IMR-90 (cell line): Measurements from ENCODE around the gene ZC3H4. TPM values are rescaled to one million over a fixed set of nuclear protein-coding genes. Genes with fewer than 3 reads are reported as not detected.

Experiments
- ATAC-seq: fragments of 200-7000 bp; cut with Tn5 transposase; 2 replicates; pipeline ENCODE4 v1.9.1; 2020; ENCODE audit warnings: low read depth, mild to moderate bottlenecking, moderate library complexity
- BruUV-seq: library from RNA; stranded (reverse); fragments of 400-500 nt; replicated peaks from 2 replicates; lab custom pipeline; 2021; lab: Mats Ljungman, UMichigan
- CTCF ChIA-PET: fragments of 300-600 bp; formaldehyde crosslinking; extraction: SDS; loops from one replicate; lab custom pipeline; 2021; ENCODE audit warnings: antibody characterized with exemption; lab: Yijun Ruan, JAX
- POLR2A ChIA-PET: fragments of 300-600 bp; sonication (Branson Sonifier 250); formaldehyde crosslinking; loops from one replicate; lab custom pipeline; 2022; ENCODE audit warnings: antibody characterized with exemption; ENCODE audit not compliant: unreplicated experiment; lab: Charles Lee
- DNase-seq: peaks from one replicate; pipeline ENCODE4 v3.0.0; 2013
- H2AFZ ChIP-seq: replicated peaks from 2 replicates; pipeline ENCODE3; 2013; ENCODE audit warnings: low read length, mild to moderate bottlenecking; ENCODE audit not compliant: poor library complexity
- H2AK5ac ChIP-seq: 2 replicates; pipeline ENCODE4 v1.6.1; 2013; ENCODE audit warnings: low read depth, low read length, inconsistent platforms
- H2AK9ac ChIP-seq: replicated peaks from 2 replicates; pipeline ENCODE3; 2013; ENCODE audit warnings: mild to moderate bottlenecking, low read depth, low read length, moderate library complexity; ENCODE audit not compliant: poor library complexity
- H2BK120ac ChIP-seq: 2 replicates; pipeline ENCODE4 v1.6.1; 2013; ENCODE audit warnings: low read depth, low read length, inconsistent platforms
- H2BK15ac ChIP-seq: 3 replicates; pipeline ENCODE4 v1.6.1; 2013; ENCODE audit warnings: low read depth, low read length, inconsistent platforms
- H2BK20ac ChIP-seq: 2 replicates; pipeline ENCODE4 v1.6.1; 2013; ENCODE audit warnings: low read depth, mild to moderate bottlenecking, inconsistent platforms, low read length, moderate library complexity
- H2BK5ac ChIP-seq: 2 replicates; pipeline ENCODE4 v1.6.1; 2013; ENCODE audit warnings: mild to moderate bottlenecking, low read depth, low read length, inconsistent platforms; ENCODE audit not compliant: poor library complexity, severe bottlenecking
- H3K14ac ChIP-seq: replicated peaks from 2 replicates; pipeline ENCODE4 v1.6.1; 2013; ENCODE audit warnings: low read depth, low read length, inconsistent platforms
- H3K18ac ChIP-seq: 2 replicates; pipeline ENCODE4 v1.6.1; 2013; ENCODE audit warnings: low read depth, low read length, control low read depth
- H3K23ac ChIP-seq: 2 replicates; pipeline ENCODE4 v1.6.1; 2013; ENCODE audit warnings: low read depth, low read length, inconsistent platforms
- H3K27ac ChIP-seq: 2 replicates; pipeline ENCODE4 v1.5.1; 2013; ENCODE audit warnings: mild to moderate bottlenecking, control low read depth, low read length; ENCODE audit not compliant: insufficient read depth
- H3K27me3 ChIP-seq: 2 replicates; pipeline ENCODE4 v1.6.1; 2013; ENCODE audit warnings: low read length; ENCODE audit not compliant: control insufficient read depth, insufficient read depth
- H3K36me3 ChIP-seq: 2 replicates; pipeline ENCODE4 v1.6.1; 2013; ENCODE audit warnings: low read length, mixed read lengths; ENCODE audit not compliant: control insufficient read depth, insufficient read depth
- H3K4ac ChIP-seq: 2 replicates; pipeline ENCODE4 v1.6.1; 2013; ENCODE audit warnings: low read depth, low read length, inconsistent platforms
- H3K4me1 ChIP-seq: 2 replicates; pipeline ENCODE4 v1.6.1; 2013; ENCODE audit warnings: low read length, mixed read lengths; ENCODE audit not compliant: control insufficient read depth, insufficient read depth
- H3K4me2 ChIP-seq: 2 replicates; pipeline ENCODE4 v1.6.1; 2013; ENCODE audit warnings: low read depth, mild to moderate bottlenecking, control low read depth, low read length, moderate library complexity
- H3K4me3 ChIP-seq: 2 replicates; pipeline ENCODE4 v1.5.1; 2013; ENCODE audit warnings: low read depth, mild to moderate bottlenecking, control low read depth, low read length, moderate library complexity; ENCODE audit not compliant: insufficient read depth
- H3K56ac ChIP-seq: 2 replicates; pipeline ENCODE4 v1.6.1; 2013; ENCODE audit warnings: low read length, inconsistent platforms; ENCODE audit not compliant: insufficient read depth; ENCODE audit errors: extremely low read depth
- H3K79me1 ChIP-seq, 2 experiments: 2 replicates each; pipeline ENCODE4 v1.6.1; 2013; ENCODE audit warnings: low read length in 2 of 2, inconsistent platforms in 1 of 2, low read depth in 1 of 2
- H3K9ac ChIP-seq: 2 replicates; pipeline ENCODE4 v1.6.1; 2013; ENCODE audit warnings: low read depth, low read length, control low read depth
- H3K9me1 ChIP-seq: 2 replicates; pipeline ENCODE4 v1.6.1; 2013; ENCODE audit warnings: low read length, inconsistent platforms; ENCODE audit not compliant: insufficient read depth
- H3K9me3 ChIP-seq: 2 replicates; pipeline ENCODE4 v1.6.1; 2013; ENCODE audit warnings: low read length; ENCODE audit not compliant: control insufficient read depth, insufficient read depth
- H4K20me1 ChIP-seq: 2 replicates; pipeline ENCODE4 v1.6.1; 2013; ENCODE audit warnings: low read length, inconsistent platforms; ENCODE audit not compliant: insufficient read depth
- H4K5ac ChIP-seq: 2 replicates; pipeline ENCODE4 v1.6.1; 2013; ENCODE audit warnings: mild to moderate bottlenecking, low read depth, low read length, control low read depth
- H4K8ac ChIP-seq, 2 experiments: 2 replicates each; pipeline ENCODE4 v1.6.1; 2013; ENCODE audit warnings: low read depth in 2 of 2, low read length in 2 of 2, control low read depth in 1 of 2, inconsistent platforms in 1 of 2
- H4K91ac ChIP-seq: 2 replicates; pipeline ENCODE4 v1.6.1; 2013; ENCODE audit warnings: low read depth, low read length, inconsistent platforms; ENCODE audit not compliant: insufficient read depth
- BHLHE40 ChIP-seq: fragments of 150-350 bp; IDR thresholded peaks from 2 replicates; pipeline ENCODE4 v1.6.1; 2016; ENCODE audit warnings: mild to moderate bottlenecking, low read depth, low read length
- CEBPB ChIP-seq: IDR thresholded peaks from 2 replicates; pipeline ENCODE4 v1.6.1; 2012; ENCODE audit warnings: low read depth, low read length, improper control_type of control experiment
- ELK1 ChIP-seq: fragments of 150-350 bp; IDR thresholded peaks from 2 replicates; pipeline ENCODE4 v1.6.1; 2016; ENCODE audit warnings: low read depth, mild to moderate bottlenecking, low read length, moderate library complexity, borderline replicate concordance
- FOS ChIP-seq: fragments of 150-350 bp; IDR thresholded peaks from 2 replicates; pipeline ENCODE4 v1.6.1; 2016; ENCODE audit warnings: low read depth, low read length
- MAFK ChIP-seq: IDR thresholded peaks from 2 replicates; pipeline ENCODE4 v1.6.1; 2012; ENCODE audit warnings: low read depth, low read length, improper control_type of control experiment
- MAZ ChIP-seq: IDR thresholded peaks from 2 replicates; pipeline ENCODE4 v1.6.1; 2012; ENCODE audit warnings: low read depth, mild to moderate bottlenecking, low read length, improper control_type of control experiment, moderate library complexity, borderline replicate concordance
- RAD21 ChIP-seq: IDR thresholded peaks from 2 replicates; pipeline ENCODE4 v1.6.1; 2012; ENCODE audit warnings: low read length, improper control_type of control experiment
- RCOR1 ChIP-seq: IDR thresholded peaks from 2 replicates; pipeline ENCODE4 v1.6.1; 2012; ENCODE audit warnings: mild to moderate bottlenecking, low read length, improper control_type of control experiment; ENCODE audit not compliant: insufficient replicate concordance
- SMC3 ChIP-seq: fragments of 150-350 bp; IDR thresholded peaks from 2 replicates; pipeline ENCODE4 v1.6.1; 2016; ENCODE audit warnings: low read depth, mild to moderate bottlenecking, antibody characterized with exemption, low read length, moderate library complexity
- USF2 ChIP-seq: fragments of 150-350 bp; IDR thresholded peaks from 2 replicates; pipeline ENCODE4 v1.6.1; 2017; ENCODE audit warnings: mild to moderate bottlenecking, antibody characterized with exemption, low read length, low read depth
- WGBS, 2 experiments: methylation state at CpG; one replicate each; pipeline versions ENCODE4 v1.1.5 to v1.1.7; 2013; ENCODE audit warnings: missing lambda C conversion rate in 2 of 2; ENCODE audit not compliant: insufficient read length in 1 of 2; ENCODE audit errors: extremely low coverage in 2 of 2; 5-methylcytosine and 5-hydroxymethylcytosine counted together
- dilution Hi-C: fragments of 300-500 bp; cut with HindIII; formaldehyde crosslinking; loops from one replicate; pipeline ENCODE4 v1.14.3; 2018; ENCODE audit warnings: low sequenced_read_pairs; ENCODE audit not compliant: unreplicated experiment
- in situ Hi-C: fragments of 300-500 bp; cut with MboI; formaldehyde crosslinking; loops from 3 replicates; pipeline ENCODE4 v1.14.3; 2019; ENCODE audit warnings: low sequenced_read_pairs, inconsistent platforms, mixed read lengths
- intact Hi-C: fragments of 100-400 bp; cut with micrococcal nuclease; formaldehyde crosslinking; loops from 2 replicates; pipeline ENCODE4 v1.10.0; 2022
- polyA plus RNA-seq, 3 experiments: library from polyadenylated mRNA; depleted of rRNA; stranded (reverse); fragments of >200 nt; gene quantifications; 2 replicates each; pipeline ENCODE4 v1.2.3, GENCODE V29; 2012; ENCODE audit warnings: low replicate concordance in 1 of 3
- total RNA-seq: library from RNA; depleted of rRNA; stranded (reverse); fragments of >200 nt; gene quantifications from 2 replicates; pipeline ENCODE4 v1.2.3, GENCODE V29; 2012

Gene ZC3H4
- total and polyA plus RNA-seq, 2 of the 4 experiments (the other 2 are of a cell fraction): 3.9 to 8.9 TPM

GRCh38 chr19:47044946-47045866, 68.4 kb downstream of the ZC3H4 start (continued):
- TF ChIP-seq ELK1: no peak

- Histone ChIP-seq H3K14ac (no peak overlapping the region), H4K5ac (no peak overlapping the region), H3K9ac (no peak overlapping the region), H4K8ac (no peak overlapping the region), H3K79me1 (0 out of 4 replicates have a peak, but pooled peaks cover 0 to 2% of the 10 kb centered on the region in 2 experiments), H3K9me1 (no peaks in the 10 kb centered on the region), H3K4ac (no peak overlapping the region), H2BK15ac (no peak overlapping the region), H2AFZ (no peak overlapping the region), H3K18ac (no peak overlapping the region), H3K4me1 (no peaks in the 10 kb centered on the region), H4K20me1 (no peaks in the 10 kb centered on the region), H4K91ac (no peak overlapping the region), H3K36me3 (no peaks in the 10 kb centered on the region), H3K27ac (no peak overlapping the region), H3K27me3 (no peaks in the 10 kb centered on the region), H3K9me3 (no peaks in the 10 kb centered on the region), H3K4me2 (no peak overlapping the region), H2AK5ac (no peak overlapping the region), H2AK9ac (no peak overlapping the region), H2BK120ac (no peak overlapping the region), H3K23ac (no peak overlapping the region), H2BK5ac (no peak overlapping the region), H3K4me3 (no peak overlapping the region), H3K56ac (no peak overlapping the region), H2BK20ac (no peak overlapping the region)
- dilution Hi-C loops: no loop called here
- CTCF ChIA-PET: no interaction called here
- BruUV-seq: no TSS peak
- POLR2A ChIA-PET: no interaction called here
- 60% methylated on average over 1 of the region's 8 CpGs; no CpG with 5 or more reads in 1 of the 2 experiments for WGBS, 2 experiments
- ATAC-seq: no peak
- intact Hi-C loops: no loop called here
- in situ Hi-C loops: no loop called here
- DNase-seq: no peak
- TF ChIP-seq USF2: no peak
- TF ChIP-seq FOS: no peak
- no peak for TF ChIP-seq RAD21
- TF ChIP-seq BHLHE40: no peak
- TF ChIP-seq MAZ: no peak
- no peak for TF ChIP-seq CEBPB
- TF ChIP-seq RCOR1: no peak
- no peak for TF ChIP-seq ELK1
- no peak for TF ChIP-seq SMC3
- TF ChIP-seq MAFK: no peak
Observed at GRCh38 chr19:47040869-47041268, 72.7 kb downstream of the ZC3H4 start.
